Activated T-cell treated with anti-CD3 and anti-CD28 coated beads for 1 hour (primary cell): ENCODE results near the gene MGMT.

Source experiments
- DNase-seq: peaks from one replicate; pipeline ENCODE4 v3.0.0-alpha.2; 2020; ENCODE audit warnings: low read depth

The MGMT gene

GRCh38 chr10:129774736-129775401 is 307.8 kb downstream of the MGMT start:
- no peak for DNase-seq

- no peak for DNase-seq
These were observed 308.6 kb downstream of the MGMT start for GRCh38 chr10:129775681-129776080.

GRCh38 chr10:129777687-129778086 is 310.6 kb downstream of the MGMT start:
- no peak for DNase-seq

- no peak for DNase-seq
These were observed 311.5 kb downstream of the MGMT start for GRCh38 chr10:129778571-129778970.

GRCh38 chr10:129779126-129780111 is 312.4 kb downstream of the MGMT start:
- DNase-seq, result no peak

- no peak for DNase-seq
These were observed 313.2 kb downstream of the MGMT start for GRCh38 chr10:129780198-129780597.

- DNase-seq, result no peak
These were observed 314.1 kb downstream of the MGMT start for GRCh38 chr10:129780901-129781795.

GRCh38 chr10:129784291-129784690 is 317.2 kb downstream of the MGMT start:
- no peak for DNase-seq

- DNase-seq, result no peak
These were observed 317.9 kb downstream of the MGMT start for GRCh38 chr10:129784891-129785290.

GRCh38 chr10:129785536-129785981 is 318.5 kb downstream of the MGMT start:
- no peak for DNase-seq

- DNase-seq, result no peak
These were observed 319.2 kb downstream of the MGMT start for GRCh38 chr10:129786216-129786615.

- DNase-seq, result no peak
These were observed 320.5 kb downstream of the MGMT start for GRCh38 chr10:129787557-129787956.

GRCh38 chr10:129788215-129788614 is 321.2 kb downstream of the MGMT start:
- DNase-seq, result no peak

GRCh38 chr10:129790715-129791446 is 323.8 kb downstream of the MGMT start:
- no peak for DNase-seq

- DNase-seq, result no peak
These were observed 325.1 kb downstream of the MGMT start for GRCh38 chr10:129792141-129792540.

GRCh38 chr10:129792864-129793263 is 325.8 kb downstream of the MGMT start:
- no peak for DNase-seq

GRCh38 chr10:129793479-129793878 is 326.4 kb downstream of the MGMT start:
- no peak for DNase-seq

- no peak for DNase-seq
These were observed 327.0 kb downstream of the MGMT start for GRCh38 chr10:129793996-129794395.

- DNase-seq, result no peak
These were observed 329.8 kb downstream of the MGMT start for GRCh38 chr10:129796710-129797420.

- no peak for DNase-seq
These were observed 332.9 kb downstream of the MGMT start for GRCh38 chr10:129799942-129800341.
